ENCODE results near the gene ANO4.
"Not testable (repeated sequence)": the region's sequence is repeated elsewhere in the genome, so short reads cannot be mapped to it uniquely, and the experiment has no call there.

ANO4 gene

GRCh38 chr12:101042211-101042610, 247.6 kb downstream of the ANO4 start:
- no peak for DNase-seq (ENCODE audit: low spot score)

GRCh38 chr12:101044512-101045059, 250.0 kb downstream of the ANO4 start:
- DNase-seq (ENCODE audit: low spot score): no peak

- no peak for DNase-seq (ENCODE audit: low spot score)
Observed at GRCh38 chr12:101045486-101046464, 251.2 kb downstream of the ANO4 start.

GRCh38 chr12:101047652-101048051, 253.1 kb downstream of the ANO4 start:
- no peak for DNase-seq (ENCODE audit: low spot score)

- no peak for DNase-seq (ENCODE audit: low spot score)
Observed at GRCh38 chr12:101050631-101051030, 256.1 kb downstream of the ANO4 start.

- DNase-seq (ENCODE audit: low spot score): no peak
Observed at GRCh38 chr12:101051151-101051550, 256.6 kb downstream of the ANO4 start.

GRCh38 chr12:101051901-101052550, 257.4 kb downstream of the ANO4 start:
- DNase-seq (ENCODE audit: low spot score): no peak

- DNase-seq (ENCODE audit: low spot score): no peak
Observed at GRCh38 chr12:101053203-101053602, 258.6 kb downstream of the ANO4 start.

- DNase-seq (ENCODE audit: low spot score): no peak
Observed at GRCh38 chr12:101055940-101056339, 261.4 kb downstream of the ANO4 start.

- DNase-seq (ENCODE audit: low spot score): not testable (repeated sequence)
Observed at GRCh38 chr12:101062508-101062907, 267.9 kb downstream of the ANO4 start.

GRCh38 chr12:101064721-101065120, 270.1 kb downstream of the ANO4 start:
- no peak for DNase-seq (ENCODE audit: low spot score)

- DNase-seq (ENCODE audit: low spot score): no peak
Observed at GRCh38 chr12:101066489-101066888, 271.9 kb downstream of the ANO4 start.

- DNase-seq (ENCODE audit: low spot score): no peak
Observed at GRCh38 chr12:101068402-101068801, 273.8 kb downstream of the ANO4 start.

- DNase-seq (ENCODE audit: low spot score): no peak
Observed at GRCh38 chr12:101068836-101069235, 274.3 kb downstream of the ANO4 start.

- DNase-seq (ENCODE audit: low spot score): no peak
Observed at GRCh38 chr12:101074940-101075680, 280.5 kb downstream of the ANO4 start.

- no peak for DNase-seq (ENCODE audit: low spot score)
Observed at GRCh38 chr12:101076921-101077320, 282.3 kb downstream of the ANO4 start.

GRCh38 chr12:101077791-101078528, 283.4 kb downstream of the ANO4 start:
- no peak for DNase-seq (ENCODE audit: low spot score)

- DNase-seq (ENCODE audit: low spot score): no peak
Observed at GRCh38 chr12:101078536-101079285, 284.1 kb downstream of the ANO4 start.

- no peak for DNase-seq (ENCODE audit: low spot score)
Observed at GRCh38 chr12:101082706-101083105, 288.1 kb downstream of the ANO4 start.

- no peak for DNase-seq (ENCODE audit: low spot score)
Observed at GRCh38 chr12:101086490-101087135, 292.0 kb downstream of the ANO4 start.

Data from SK-N-DZ (cell line).